IMR-90 (cell line): Measurements from ENCODE around the gene IL12A. TPM values are rescaled to one million over a fixed set of nuclear protein-coding genes. Genes with fewer than 3 reads are reported as not detected.

Source experiments
- ATAC-seq: fragments of 200-7000 bp; cut with Tn5 transposase; 2 replicates; pipeline ENCODE4 v1.9.1; 2020; ENCODE audit warnings: low read depth, mild to moderate bottlenecking, moderate library complexity
- BruUV-seq: library from RNA; stranded (reverse); fragments of 400-500 nt; replicated peaks from 2 replicates; lab custom pipeline; 2021; lab: Mats Ljungman, UMichigan
- CTCF ChIA-PET: fragments of 300-600 bp; formaldehyde crosslinking; extraction: SDS; loops from one replicate; lab custom pipeline; 2021; ENCODE audit warnings: antibody characterized with exemption; lab: Yijun Ruan, JAX
- POLR2A ChIA-PET: fragments of 300-600 bp; sonication (Branson Sonifier 250); formaldehyde crosslinking; loops from one replicate; lab custom pipeline; 2022; ENCODE audit warnings: antibody characterized with exemption; ENCODE audit not compliant: unreplicated experiment; lab: Charles Lee
- DNase-seq: peaks from one replicate; pipeline ENCODE4 v3.0.0; 2013
- H2AFZ ChIP-seq: replicated peaks from 2 replicates; pipeline ENCODE3; 2013; ENCODE audit warnings: low read length, mild to moderate bottlenecking; ENCODE audit not compliant: poor library complexity
- H2AK5ac ChIP-seq: 2 replicates; pipeline ENCODE4 v1.6.1; 2013; ENCODE audit warnings: low read depth, low read length, inconsistent platforms
- H2AK9ac ChIP-seq: replicated peaks from 2 replicates; pipeline ENCODE3; 2013; ENCODE audit warnings: mild to moderate bottlenecking, low read depth, low read length, moderate library complexity; ENCODE audit not compliant: poor library complexity
- H2BK120ac ChIP-seq: 2 replicates; pipeline ENCODE4 v1.6.1; 2013; ENCODE audit warnings: low read depth, low read length, inconsistent platforms
- H2BK15ac ChIP-seq: 3 replicates; pipeline ENCODE4 v1.6.1; 2013; ENCODE audit warnings: low read depth, low read length, inconsistent platforms
- H2BK20ac ChIP-seq: 2 replicates; pipeline ENCODE4 v1.6.1; 2013; ENCODE audit warnings: low read depth, mild to moderate bottlenecking, inconsistent platforms, low read length, moderate library complexity
- H2BK5ac ChIP-seq: 2 replicates; pipeline ENCODE4 v1.6.1; 2013; ENCODE audit warnings: mild to moderate bottlenecking, low read depth, low read length, inconsistent platforms; ENCODE audit not compliant: poor library complexity, severe bottlenecking
- H3K14ac ChIP-seq: replicated peaks from 2 replicates; pipeline ENCODE4 v1.6.1; 2013; ENCODE audit warnings: low read depth, low read length, inconsistent platforms
- H3K18ac ChIP-seq: 2 replicates; pipeline ENCODE4 v1.6.1; 2013; ENCODE audit warnings: low read depth, low read length, control low read depth
- H3K23ac ChIP-seq: 2 replicates; pipeline ENCODE4 v1.6.1; 2013; ENCODE audit warnings: low read depth, low read length, inconsistent platforms
- H3K27ac ChIP-seq: 2 replicates; pipeline ENCODE4 v1.5.1; 2013; ENCODE audit warnings: mild to moderate bottlenecking, control low read depth, low read length; ENCODE audit not compliant: insufficient read depth
- H3K27me3 ChIP-seq: 2 replicates; pipeline ENCODE4 v1.6.1; 2013; ENCODE audit warnings: low read length; ENCODE audit not compliant: control insufficient read depth, insufficient read depth
- H3K36me3 ChIP-seq: 2 replicates; pipeline ENCODE4 v1.6.1; 2013; ENCODE audit warnings: low read length, mixed read lengths; ENCODE audit not compliant: control insufficient read depth, insufficient read depth
- H3K4ac ChIP-seq: 2 replicates; pipeline ENCODE4 v1.6.1; 2013; ENCODE audit warnings: low read depth, low read length, inconsistent platforms
- H3K4me1 ChIP-seq: 2 replicates; pipeline ENCODE4 v1.6.1; 2013; ENCODE audit warnings: low read length, mixed read lengths; ENCODE audit not compliant: control insufficient read depth, insufficient read depth
- H3K4me2 ChIP-seq: 2 replicates; pipeline ENCODE4 v1.6.1; 2013; ENCODE audit warnings: low read depth, mild to moderate bottlenecking, control low read depth, low read length, moderate library complexity
- H3K4me3 ChIP-seq: 2 replicates; pipeline ENCODE4 v1.5.1; 2013; ENCODE audit warnings: low read depth, mild to moderate bottlenecking, control low read depth, low read length, moderate library complexity; ENCODE audit not compliant: insufficient read depth
- H3K56ac ChIP-seq: 2 replicates; pipeline ENCODE4 v1.6.1; 2013; ENCODE audit warnings: low read length, inconsistent platforms; ENCODE audit not compliant: insufficient read depth; ENCODE audit errors: extremely low read depth
- H3K79me1 ChIP-seq, 2 experiments: 2 replicates each; pipeline ENCODE4 v1.6.1; 2013; ENCODE audit warnings: low read length in 2 of 2, inconsistent platforms in 1 of 2, low read depth in 1 of 2
- H3K9ac ChIP-seq: 2 replicates; pipeline ENCODE4 v1.6.1; 2013; ENCODE audit warnings: low read depth, low read length, control low read depth
- H3K9me1 ChIP-seq: 2 replicates; pipeline ENCODE4 v1.6.1; 2013; ENCODE audit warnings: low read length, inconsistent platforms; ENCODE audit not compliant: insufficient read depth
- H3K9me3 ChIP-seq: 2 replicates; pipeline ENCODE4 v1.6.1; 2013; ENCODE audit warnings: low read length; ENCODE audit not compliant: control insufficient read depth, insufficient read depth
- H4K20me1 ChIP-seq: 2 replicates; pipeline ENCODE4 v1.6.1; 2013; ENCODE audit warnings: low read length, inconsistent platforms; ENCODE audit not compliant: insufficient read depth
- H4K5ac ChIP-seq: 2 replicates; pipeline ENCODE4 v1.6.1; 2013; ENCODE audit warnings: mild to moderate bottlenecking, low read depth, low read length, control low read depth
- H4K8ac ChIP-seq, 2 experiments: 2 replicates each; pipeline ENCODE4 v1.6.1; 2013; ENCODE audit warnings: low read depth in 2 of 2, low read length in 2 of 2, control low read depth in 1 of 2, inconsistent platforms in 1 of 2
- H4K91ac ChIP-seq: 2 replicates; pipeline ENCODE4 v1.6.1; 2013; ENCODE audit warnings: low read depth, low read length, inconsistent platforms; ENCODE audit not compliant: insufficient read depth
- BHLHE40 ChIP-seq: fragments of 150-350 bp; IDR thresholded peaks from 2 replicates; pipeline ENCODE4 v1.6.1; 2016; ENCODE audit warnings: mild to moderate bottlenecking, low read depth, low read length
- CEBPB ChIP-seq: IDR thresholded peaks from 2 replicates; pipeline ENCODE4 v1.6.1; 2012; ENCODE audit warnings: low read depth, low read length, improper control_type of control experiment
- CHD1 ChIP-seq: IDR thresholded peaks from 2 replicates; pipeline ENCODE4 v1.6.1; 2012; ENCODE audit warnings: low read depth, low read length, improper control_type of control experiment
- CTCF ChIP-seq: conservative IDR thresholded peaks from 2 replicates; pipeline ENCODE4 v1.5.1; 2012; ENCODE audit warnings: mild to moderate bottlenecking, low read depth, low read length, improper control_type of control experiment
- ELK1 ChIP-seq: fragments of 150-350 bp; IDR thresholded peaks from 2 replicates; pipeline ENCODE4 v1.6.1; 2016; ENCODE audit warnings: low read depth, mild to moderate bottlenecking, low read length, moderate library complexity, borderline replicate concordance
- FOS ChIP-seq: fragments of 150-350 bp; IDR thresholded peaks from 2 replicates; pipeline ENCODE4 v1.6.1; 2016; ENCODE audit warnings: low read depth, low read length
- MAFK ChIP-seq: IDR thresholded peaks from 2 replicates; pipeline ENCODE4 v1.6.1; 2012; ENCODE audit warnings: low read depth, low read length, improper control_type of control experiment
- MAZ ChIP-seq: IDR thresholded peaks from 2 replicates; pipeline ENCODE4 v1.6.1; 2012; ENCODE audit warnings: low read depth, mild to moderate bottlenecking, low read length, improper control_type of control experiment, moderate library complexity, borderline replicate concordance
- MXI1 ChIP-seq: IDR thresholded peaks from 2 replicates; pipeline ENCODE4 v1.6.1; 2012; ENCODE audit warnings: low read depth, mild to moderate bottlenecking, low read length, moderate library complexity, borderline replicate concordance
- NFE2L2 ChIP-seq: fragments of 150-350 bp; IDR thresholded peaks from 2 replicates; pipeline ENCODE4 v1.6.1; 2016; ENCODE audit warnings: low read depth, mild to moderate bottlenecking, low read length
- POLR2A ChIP-seq: IDR thresholded peaks from 2 replicates; pipeline ENCODE4 v1.6.1; 2012; ENCODE audit warnings: mild to moderate bottlenecking, low read depth, low read length
- RAD21 ChIP-seq: IDR thresholded peaks from 2 replicates; pipeline ENCODE4 v1.6.1; 2012; ENCODE audit warnings: low read length, improper control_type of control experiment
- RCOR1 ChIP-seq: IDR thresholded peaks from 2 replicates; pipeline ENCODE4 v1.6.1; 2012; ENCODE audit warnings: mild to moderate bottlenecking, low read length, improper control_type of control experiment; ENCODE audit not compliant: insufficient replicate concordance
- RFX5 ChIP-seq: IDR thresholded peaks from 2 replicates; pipeline ENCODE4 v1.8.0; 2012; ENCODE audit warnings: low read depth, mild to moderate bottlenecking, low read length, moderate library complexity
- SMC3 ChIP-seq: fragments of 150-350 bp; IDR thresholded peaks from 2 replicates; pipeline ENCODE4 v1.6.1; 2016; ENCODE audit warnings: low read depth, mild to moderate bottlenecking, antibody characterized with exemption, low read length, moderate library complexity
- WGBS, 2 experiments: methylation state at CpG; one replicate each; pipeline versions ENCODE4 v1.1.5 to v1.1.7; 2013; ENCODE audit warnings: missing lambda C conversion rate in 2 of 2; ENCODE audit not compliant: insufficient read length in 1 of 2; ENCODE audit errors: extremely low coverage in 2 of 2; 5-methylcytosine and 5-hydroxymethylcytosine counted together
- dilution Hi-C: fragments of 300-500 bp; cut with HindIII; formaldehyde crosslinking; loops from one replicate; pipeline ENCODE4 v1.14.3; 2018; ENCODE audit warnings: low sequenced_read_pairs; ENCODE audit not compliant: unreplicated experiment
- in situ Hi-C: fragments of 300-500 bp; cut with MboI; formaldehyde crosslinking; loops from 3 replicates; pipeline ENCODE4 v1.14.3; 2019; ENCODE audit warnings: low sequenced_read_pairs, inconsistent platforms, mixed read lengths
- intact Hi-C: fragments of 100-400 bp; cut with micrococcal nuclease; formaldehyde crosslinking; loops from 2 replicates; pipeline ENCODE4 v1.10.0; 2022
- polyA plus RNA-seq, 3 experiments: library from polyadenylated mRNA; depleted of rRNA; stranded (reverse); fragments of >200 nt; gene quantifications; 2 replicates each; pipeline ENCODE4 v1.2.3, GENCODE V29; 2012; ENCODE audit warnings: low replicate concordance in 1 of 3
- total RNA-seq: library from RNA; depleted of rRNA; stranded (reverse); fragments of >200 nt; gene quantifications from 2 replicates; pipeline ENCODE4 v1.2.3, GENCODE V29; 2012
- TF ChIP-seq, protein P1 (sequence below): fragments of 150-350 bp; IDR thresholded peaks from 2 replicates; pipeline ENCODE4 v1.6.1; 2017; ENCODE audit warnings: mild to moderate bottlenecking, antibody characterized with exemption, low read length, low read depth

Gene IL12A
- total and polyA plus RNA-seq, 2 of the 4 experiments (the other 2 are of a cell fraction): 0.90 to 2.9 TPM

- H4K91ac ChIP-seq: no peak overlapping the region
- no peak overlapping the region for H2BK15ac ChIP-seq
- H3K4me2 ChIP-seq: no peak overlapping the region
- no peak overlapping the region for H2AK5ac ChIP-seq
- no peak overlapping the region for H3K18ac ChIP-seq
- H3K36me3 ChIP-seq: no peaks in the 10 kb centered on the region
- no peaks in the 10 kb centered on the region for H3K9me1 ChIP-seq
- no CpG with 5 or more reads among the region's 6 CpGs for WGBS, 2 experiments
- DNase-seq (no peak), ATAC-seq (no peak)
- in situ Hi-C loops (no loop called here), dilution Hi-C loops (no loop called here), intact Hi-C loops (no loop called here)
- ChIA-PET CTCF (interaction anchor here (1.5 to 1.9 kb wide), 2 partner anchors 10 to 11 kb away, joined by 6 to 9 read pairs; partner anchors contain the start of gene IL12A), POLR2A (interaction anchor here (0.6 kb wide), 1 partner anchor 41 kb away, joined by 4 read pairs; no protein-coding TSS in a partner anchor)
- no peak overlapping the region for H2BK120ac ChIP-seq
- H3K79me1 ChIP-seq: no peaks in the 10 kb centered on the region
- H3K56ac ChIP-seq: no peak overlapping the region
- no peaks in the 10 kb centered on the region for H4K20me1 ChIP-seq
- H3K23ac ChIP-seq: no peak overlapping the region
- H4K8ac ChIP-seq: no peak overlapping the region
- H3K4ac ChIP-seq: no peak overlapping the region
- H2BK20ac ChIP-seq: no peak overlapping the region
- H3K14ac ChIP-seq: no peak overlapping the region
- 0 out of 2 replicates have a peak, but pooled peaks cover 1% of the 10 kb centered on the region for H3K4me1 ChIP-seq
- no peak overlapping the region for H2AFZ ChIP-seq
- no peak overlapping the region for H2BK5ac ChIP-seq
- TF ChIP-seq NFE2L2: no peak
- TF ChIP-seq CEBPB: no peak
- no peak for TF ChIP-seq MAFK
- no peak for TF ChIP-seq CHD1
- TF ChIP-seq MXI1: no peak
- no peak for TF ChIP-seq MAZ
- no peak for TF ChIP-seq ELK1
- TF ChIP-seq SMC3: no peak
- TF ChIP-seq, protein P1, sequence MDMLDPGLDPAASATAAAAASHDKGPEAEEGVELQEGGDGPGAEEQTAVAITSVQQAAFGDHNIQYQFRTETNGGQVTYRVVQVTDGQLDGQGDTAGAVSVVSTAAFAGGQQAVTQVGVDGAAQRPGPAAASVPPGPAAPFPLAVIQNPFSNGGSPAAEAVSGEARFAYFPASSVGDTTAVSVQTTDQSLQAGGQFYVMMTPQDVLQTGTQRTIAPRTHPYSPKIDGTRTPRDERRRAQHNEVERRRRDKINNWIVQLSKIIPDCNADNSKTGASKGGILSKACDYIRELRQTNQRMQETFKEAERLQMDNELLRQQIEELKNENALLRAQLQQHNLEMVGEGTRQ: no peak
- TF ChIP-seq POLR2A: no peak
- TF ChIP-seq RAD21: no peak
- TF ChIP-seq FOS: no peak
- no peak for TF ChIP-seq RCOR1
- TF ChIP-seq BHLHE40: no peak
- no peak for TF ChIP-seq RFX5
- no peak for TF ChIP-seq CTCF
- H4K5ac ChIP-seq: no peak overlapping the region
- BruUV-seq: no TSS peak
- H3K27me3 ChIP-seq: no peaks in the 10 kb centered on the region
- H3K4me3 ChIP-seq: no peak overlapping the region
- no peak overlapping the region for H2AK9ac ChIP-seq
- no peak overlapping the region for H3K9ac ChIP-seq
- H3K27ac ChIP-seq: no peak overlapping the region
- H3K9me3 ChIP-seq: no peaks in the 10 kb centered on the region
Observed at GRCh38 chr3:159977295-159977694, 11.3 kb upstream of the IL12A start.
